ENCODE data around the gene CLEC11A. TPM values are rescaled to one million over a fixed set of nuclear protein-coding genes. Genes with fewer than 3 reads are reported as not detected.
"Not testable (repeated sequence)": the region's sequence is repeated elsewhere in the genome, so short reads cannot be mapped to it uniquely, and the experiment has no call there.

Gene CLEC11A
- total RNA-seq, 1 donor from 2014 or later = 4.0 TPM

- Mint-ChIP-seq H3K4me1 (ENCODE audit: low read depth, unreplicated experiment) (peaks cover 3% of the 10 kb centered on the region), H3K27me3 (ENCODE audit: unreplicated experiment) (peaks cover 4% of the 10 kb centered on the region), H3K36me3 (ENCODE audit: unreplicated experiment) (no peaks in the 10 kb centered on the region), H3K27ac (ENCODE audit: unreplicated experiment) (no peak overlapping the region), H3K4me3 (ENCODE audit: unreplicated experiment) (no peak overlapping the region), H3K9me3 (ENCODE audit: unreplicated experiment) (peaks cover 2% of the 10 kb centered on the region)
- DNase-seq = no peak
- no peak for TF ChIP-seq CTCF (IDR thresholded peaks at IDR 0.05; ENCODE audit: partially characterized antibody, unreplicated experiment)
These were observed 18.2 kb downstream of the CLEC11A start for GRCh38 chr19:50741179-50741933.

GRCh38 chr19:50743537-50743936 is 20.4 kb downstream of the CLEC11A start:
- no peak for TF ChIP-seq CTCF (IDR thresholded peaks at IDR 0.05; ENCODE audit: partially characterized antibody, unreplicated experiment)
- Mint-ChIP-seq H3K9me3 (ENCODE audit: unreplicated experiment) (peaks cover 2% of the 10 kb centered on the region), H3K4me3 (ENCODE audit: unreplicated experiment) (no peak overlapping the region), H3K27ac (ENCODE audit: unreplicated experiment) (no peak overlapping the region), H3K27me3 (ENCODE audit: unreplicated experiment) (peaks cover 7% of the 10 kb centered on the region), H3K4me1 (ENCODE audit: low read depth, unreplicated experiment) (peaks cover 3% of the 10 kb centered on the region), H3K36me3 (ENCODE audit: unreplicated experiment) (no peaks in the 10 kb centered on the region)
- DNase-seq = no peak

GRCh38 chr19:50745221-50745620 is 22.1 kb downstream of the CLEC11A start:
- Mint-ChIP-seq H3K36me3 (ENCODE audit: unreplicated experiment) (no peaks in the 10 kb centered on the region), H3K4me1 (ENCODE audit: low read depth, unreplicated experiment) (peaks cover 3% of the 10 kb centered on the region), H3K4me3 (ENCODE audit: unreplicated experiment) (no peak overlapping the region), H3K9me3 (ENCODE audit: unreplicated experiment) (peaks cover 2% of the 10 kb centered on the region), H3K27me3 (ENCODE audit: unreplicated experiment) (peaks cover 5% of the 10 kb centered on the region), H3K27ac (ENCODE audit: unreplicated experiment) (no peak overlapping the region)
- no peak for DNase-seq
- no peak for TF ChIP-seq CTCF (IDR thresholded peaks at IDR 0.05; ENCODE audit: partially characterized antibody, unreplicated experiment)

GRCh38 chr19:50747141-50747540 is 24.0 kb downstream of the CLEC11A start:
- not testable (repeated sequence) for H3K4me1 Mint-ChIP-seq (ENCODE audit: low read depth, unreplicated experiment); H3K27me3 Mint-ChIP-seq (ENCODE audit: unreplicated experiment); H3K36me3 Mint-ChIP-seq (ENCODE audit: unreplicated experiment); DNase-seq; H3K4me3 Mint-ChIP-seq (ENCODE audit: unreplicated experiment); H3K27ac Mint-ChIP-seq (ENCODE audit: unreplicated experiment); H3K9me3 Mint-ChIP-seq (ENCODE audit: unreplicated experiment)

GRCh38 chr19:50749490-50749889 is 26.3 kb downstream of the CLEC11A start:
- no peaks in the 10 kb centered on the region for H3K36me3 Mint-ChIP-seq (ENCODE audit: unreplicated experiment)
- peaks cover 3% of the 10 kb centered on the region for H3K4me1 Mint-ChIP-seq (ENCODE audit: low read depth, unreplicated experiment)
- H3K9me3 Mint-ChIP-seq (ENCODE audit: unreplicated experiment) = peaks cover 2% of the 10 kb centered on the region
- no peak for TF ChIP-seq CTCF (IDR thresholded peaks at IDR 0.05; ENCODE audit: partially characterized antibody, unreplicated experiment)
- no peak overlapping the region for H3K27ac Mint-ChIP-seq (ENCODE audit: unreplicated experiment)
- peaks cover 5% of the 10 kb centered on the region for H3K27me3 Mint-ChIP-seq (ENCODE audit: unreplicated experiment)
- no peak for DNase-seq
- no peak overlapping the region for H3K4me3 Mint-ChIP-seq (ENCODE audit: unreplicated experiment)
